HFFc6 (cell line): ENCODE data around the gene GUCY1A2. TPM values are rescaled to one million over a fixed set of nuclear protein-coding genes. Genes with fewer than 3 reads are reported as not detected.

Source experiments
- DNase-seq: peaks from one replicate; pipeline ENCODE4 v3.0.0-alpha.2; 2018
- H3K27ac Mint-ChIP-seq: 2 replicates; pipeline ENCODE4 v1.8.0; 2020; ENCODE audit warnings: mild to moderate bottlenecking, mixed read lengths
- H3K27me3 Mint-ChIP-seq: 2 replicates; pipeline ENCODE4 v1.8.0; 2021; ENCODE audit warnings: mild to moderate bottlenecking, moderate library complexity, mixed read lengths; ENCODE audit not compliant: insufficient read depth
- H3K36me3 Mint-ChIP-seq: 2 replicates; pipeline ENCODE4 v1.8.0; 2021; ENCODE audit warnings: low read depth, mixed read lengths
- H3K4me1 Mint-ChIP-seq: 2 replicates; pipeline ENCODE4 v1.8.0; 2020; ENCODE audit warnings: low read depth, mixed read lengths
- H3K4me3 Mint-ChIP-seq: 2 replicates; pipeline ENCODE4 v1.8.0; 2020; ENCODE audit warnings: mild to moderate bottlenecking, moderate library complexity, mixed read lengths
- H3K9me3 Mint-ChIP-seq: 2 replicates; pipeline ENCODE4 v1.8.0; 2020; ENCODE audit warnings: mild to moderate bottlenecking, mixed read lengths
- CTCF ChIP-seq: fragments of 200-600 bp; sonication (generic); IDR thresholded peaks from 2 replicates; pipeline ENCODE4 v1.5.0; 2021; ENCODE audit warnings: antibody characterized with exemption, mild to moderate bottlenecking
- total RNA-seq, 6 experiments: library from RNA; stranded (reverse); fragmentation: NEBNext Ultra II Directional; extraction: Animal tissue kit (Norgen Biotek cat#: 25700); gene quantifications; 2 replicates in 1 of 6; 3 replicates in 5 of 6; pipeline ENCODE4 v1.2.3, GENCODE V29; 2021

GUCY1A2 gene
- total RNA-seq, 6 experiments from 2014 or later = 0.05 to 0.21 (median 0.10) TPM; not detected in 1

- Mint-ChIP-seq H3K27ac (no peak overlapping the region), H3K4me3 (no peak overlapping the region)
These were observed 336.8 kb downstream of the GUCY1A2 start for GRCh38 chr11:106681435-106681834.

GRCh38 chr11:106679581-106679980 lies 338.7 kb downstream of the GUCY1A2 start:
- no peak for DNase-seq
- H3K4me3 Mint-ChIP-seq = no peak overlapping the region
- H3K27me3 Mint-ChIP-seq = no peaks in the 10 kb centered on the region
- no peaks in the 10 kb centered on the region; the same call in 1 of the 2 replicates for H3K4me1 Mint-ChIP-seq
- H3K9me3 Mint-ChIP-seq = no peaks in the 10 kb centered on the region; the same call in 1 of the 2 replicates
- no peaks in the 10 kb centered on the region for H3K36me3 Mint-ChIP-seq
- no peak for TF ChIP-seq CTCF
- no peak overlapping the region for H3K27ac Mint-ChIP-seq

More at GRCh38 chr11:106681435-106681834, 336.8 kb downstream of the GUCY1A2 start:
- H3K9me3 Mint-ChIP-seq = no peaks in the 10 kb centered on the region; the same call in 1 of the 2 replicates
- H3K4me1 Mint-ChIP-seq = no peaks in the 10 kb centered on the region; the same call in 1 of the 2 replicates
- no peaks in the 10 kb centered on the region for H3K27me3 Mint-ChIP-seq
- no peak for TF ChIP-seq CTCF
- no peaks in the 10 kb centered on the region for H3K36me3 Mint-ChIP-seq
- DNase-seq = no peak

GRCh38 chr11:106679181-106679580 lies 339.1 kb downstream of the GUCY1A2 start:
- DNase-seq = no peak
- Mint-ChIP-seq H3K4me1 (no peaks in the 10 kb centered on the region; the same call in 1 of the 2 replicates), H3K36me3 (no peaks in the 10 kb centered on the region), H3K9me3 (no peaks in the 10 kb centered on the region; the same call in 1 of the 2 replicates), H3K4me3 (no peak overlapping the region), H3K27me3 (no peaks in the 10 kb centered on the region), H3K27ac (no peak overlapping the region)
- no peak for TF ChIP-seq CTCF

GRCh38 chr11:106670069-106670468 lies 348.2 kb downstream of the GUCY1A2 start:
- H3K4me3 Mint-ChIP-seq = no peak overlapping the region
- no peak for TF ChIP-seq CTCF
- peaks cover 2% of the 10 kb centered on the region; the same call in 1 of the 2 replicates for H3K27me3 Mint-ChIP-seq
- no peak for DNase-seq
- H3K27ac Mint-ChIP-seq = no peak overlapping the region
- H3K36me3 Mint-ChIP-seq = no peaks in the 10 kb centered on the region
- H3K4me1 Mint-ChIP-seq = peaks cover 6% of the 10 kb centered on the region; the same call in 1 of the 2 replicates
- peaks cover 5% of the 10 kb centered on the region; the same call in 1 of the 2 replicates for H3K9me3 Mint-ChIP-seq

- peak; percentile 28 for DNase-seq
- Mint-ChIP-seq H3K9me3 (peaks cover 5% of the 10 kb centered on the region; the same call in 1 of the 2 replicates), H3K36me3 (no peaks in the 10 kb centered on the region), H3K27me3 (peaks cover 2% of the 10 kb centered on the region; the same call in 1 of the 2 replicates), H3K4me3 (no peak overlapping the region), H3K27ac (no peak overlapping the region), H3K4me1 (peaks cover 6% of the 10 kb centered on the region; the same call in 1 of the 2 replicates)
- no peak for TF ChIP-seq CTCF
These were observed 350.1 kb downstream of the GUCY1A2 start for GRCh38 chr11:106668147-106668546.
